A673 (cell line): ENCODE measurements around the gene BCDIN3D. TPM values are rescaled to one million over a fixed set of nuclear protein-coding genes. Genes with fewer than 3 reads are reported as not detected.

Experiments
- Bru-seq: library from RNA; stranded (reverse); fragments of 400-500 nt; gene quantifications from one replicate; lab custom pipeline; 2021; lab: Mats Ljungman, UMichigan
- BruChase-seq, 2 experiments: library from RNA; stranded (reverse); fragments of 400-500 nt; gene quantifications; one replicate each; lab custom pipeline; 2021; lab: Mats Ljungman, UMichigan
- BruUV-seq: library from RNA; stranded (reverse); fragments of 400-500 nt; replicated peaks from 2 replicates; lab custom pipeline; 2021; lab: Mats Ljungman, UMichigan
- CTCF ChIA-PET: fragments of 300-600 bp; sonication (Branson Sonifier 250); formaldehyde crosslinking; loops from one replicate; lab custom pipeline; 2022; ENCODE audit warnings: antibody characterized with exemption; lab: Charles Lee
- POLR2A ChIA-PET: fragments of 300-600 bp; sonication (Branson Sonifier 250); formaldehyde crosslinking; loops from one replicate; lab custom pipeline; 2022; ENCODE audit warnings: antibody characterized with exemption; ENCODE audit not compliant: low non-redundant PET; lab: Charles Lee
- DNase-seq: peaks from one replicate; pipeline ENCODE4 v3.0.0-alpha.2; 2015; ENCODE audit warnings: low spot score
- H3K27ac ChIP-seq: fragments of 200-600 bp; sonication (generic); 2 replicates; pipeline ENCODE4 v1.5.1; 2016; ENCODE audit warnings: mixed run types, low read depth, mild to moderate bottlenecking, mixed read lengths, antibody characterized with exemption, low read length; ENCODE audit not compliant: poor library complexity, severe bottlenecking
- H3K27me3 ChIP-seq: fragments of 200-600 bp; sonication (generic); replicated peaks from 2 replicates; pipeline ENCODE4 v1.6.1; 2017; ENCODE audit warnings: mixed run types, low read depth, mild to moderate bottlenecking, mixed read lengths, antibody characterized with exemption, low read length; ENCODE audit not compliant: insufficient read depth, poor library complexity
- H3K36me3 ChIP-seq: fragments of 200-600 bp; sonication (generic); 2 replicates; pipeline ENCODE4 v1.6.1; 2016; ENCODE audit warnings: mixed run types, mild to moderate bottlenecking, mixed read lengths, antibody characterized with exemption, low read length; ENCODE audit not compliant: insufficient read depth, poor library complexity, severe bottlenecking
- H3K4me1 ChIP-seq: fragments of 200-600 bp; sonication (generic); 2 replicates; pipeline ENCODE4 v1.6.1; 2017; ENCODE audit warnings: mixed run types, mild to moderate bottlenecking, mixed read lengths, antibody characterized with exemption, low read length; ENCODE audit not compliant: insufficient read depth, poor library complexity, severe bottlenecking
- H3K4me3 ChIP-seq: fragments of 200-600 bp; sonication (generic); 2 replicates; pipeline ENCODE4 v1.5.1; 2016; ENCODE audit warnings: low read depth, mixed run types, mild to moderate bottlenecking, mixed read lengths, low read length; ENCODE audit not compliant: poor library complexity, severe bottlenecking
- H3K9me3 ChIP-seq: fragments of 200-600 bp; sonication (generic); 2 replicates; pipeline ENCODE4 v1.6.1; 2016; ENCODE audit warnings: mixed run types, low read depth, mild to moderate bottlenecking, mixed read lengths, antibody characterized with exemption, low read length; ENCODE audit not compliant: poor library complexity, severe bottlenecking
- EZH2 ChIP-seq: fragments of 200-600 bp; sonication (generic); IDR thresholded peaks from 2 replicates; pipeline ENCODE4 v1.6.1; 2017; ENCODE audit warnings: borderline replicate concordance, low read depth, mild to moderate bottlenecking, mixed read lengths, antibody characterized with exemption, low read length; ENCODE audit not compliant: poor library complexity, severe bottlenecking
- intact Hi-C: fragments of 100-400 bp; cut with micrococcal nuclease; formaldehyde crosslinking; loops from one replicate; pipeline ENCODE4 v1.10.0; 2022; ENCODE audit not compliant: unreplicated experiment
- long read RNA-seq: library from polyadenylated mRNA; stranded (forward); transcript quantifications from one replicate; pipeline ENCODE4 v2.0.0, GENCODE V29; 2022
- total RNA-seq: library from RNA; stranded (reverse); gene quantifications from 2 replicates; pipeline ENCODE4 v1.2.3, GENCODE V29; 2021
- TF ChIP-seq, protein P1 (sequence below): fragments of 300-800, 200-600 bp; sonication (generic); conservative IDR thresholded peaks from 2 replicates; pipeline ENCODE4 v1.5.1; 2017; ENCODE audit warnings: low read depth, mild to moderate bottlenecking, antibody characterized with exemption, low read length, moderate library complexity, mixed read lengths

Gene BCDIN3D, protein sequence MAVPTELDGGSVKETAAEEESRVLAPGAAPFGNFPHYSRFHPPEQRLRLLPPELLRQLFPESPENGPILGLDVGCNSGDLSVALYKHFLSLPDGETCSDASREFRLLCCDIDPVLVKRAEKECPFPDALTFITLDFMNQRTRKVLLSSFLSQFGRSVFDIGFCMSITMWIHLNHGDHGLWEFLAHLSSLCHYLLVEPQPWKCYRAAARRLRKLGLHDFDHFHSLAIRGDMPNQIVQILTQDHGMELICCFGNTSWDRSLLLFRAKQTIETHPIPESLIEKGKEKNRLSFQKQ
- total RNA-seq: 5.7 and 6.4 TPM in 2 replicates
- percentile 74 among the genes with signal in this experiment for Bru-seq, nascent RNA
- BruChase-seq, experiment 1, labeled RNA remaining after a 2-hour chase: percentile 70 among the genes with signal in this experiment
- BruChase-seq, experiment 2, labeled RNA remaining after a 6-hour chase: percentile 60 among the genes with signal in this experiment
- long read RNA-seq, transcript BCDIN3D-201 (2 exons, 3,253 nt): major isoform, 14 of 17 reads
- long read RNA-seq, partial matches to known transcripts: 0 of 17 reads
- long read RNA-seq, other reads (novel, unspliced or antisense): 3 of 17 reads

DNA sequence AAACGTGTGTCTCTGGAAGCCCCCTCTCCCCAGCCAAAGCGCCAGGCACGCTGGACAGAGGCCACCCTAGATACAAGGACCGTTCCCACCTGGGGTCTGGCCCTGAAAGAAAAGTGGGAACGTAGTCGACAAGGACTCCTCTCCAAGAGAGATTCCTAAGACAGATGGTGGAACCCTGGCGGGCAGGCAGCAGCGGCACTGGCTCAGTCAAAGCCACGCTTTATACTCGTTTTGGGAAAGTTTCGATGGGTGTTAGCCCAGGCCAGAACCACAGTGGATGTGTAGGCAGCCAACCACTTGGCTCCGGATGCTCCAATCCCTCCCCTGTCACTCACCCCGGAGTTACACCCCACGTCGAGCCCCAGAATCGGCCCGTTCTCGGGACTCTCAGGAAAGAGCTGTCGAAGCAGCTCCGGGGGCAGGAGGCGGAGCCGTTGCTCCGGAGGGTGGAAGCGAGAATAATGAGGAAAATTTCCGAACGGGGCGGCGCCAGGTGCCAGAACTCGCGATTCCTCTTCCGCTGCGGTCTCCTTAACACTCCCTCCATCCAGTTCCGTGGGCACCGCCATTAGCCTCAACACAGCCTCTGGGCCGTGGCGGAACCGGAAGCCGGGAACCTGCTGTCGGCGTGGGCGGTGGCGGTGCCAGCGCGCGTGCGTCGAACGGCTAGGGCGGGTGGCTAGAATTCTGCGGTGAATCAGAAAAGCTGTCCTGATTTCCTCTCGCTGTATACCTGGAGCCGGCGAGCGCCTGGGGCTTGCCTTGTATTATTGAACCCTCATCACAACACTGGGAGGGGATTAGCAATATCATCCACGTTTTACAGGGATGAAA, at the start of gene BCDIN3D:
BCDIN3D (minus strand) TSS at position 588 of the 834 bp plus-strand sequence; CDS start at position 569, 19 bp downstream.
- H3K27me3 ChIP-seq: no peaks in the 10 kb centered on the region
- H3K4me3 ChIP-seq: peak within 1 kb of the TSS; percentile 61
- H3K36me3 ChIP-seq: no peaks in the 10 kb centered on the region
- TF ChIP-seq, protein P1, sequence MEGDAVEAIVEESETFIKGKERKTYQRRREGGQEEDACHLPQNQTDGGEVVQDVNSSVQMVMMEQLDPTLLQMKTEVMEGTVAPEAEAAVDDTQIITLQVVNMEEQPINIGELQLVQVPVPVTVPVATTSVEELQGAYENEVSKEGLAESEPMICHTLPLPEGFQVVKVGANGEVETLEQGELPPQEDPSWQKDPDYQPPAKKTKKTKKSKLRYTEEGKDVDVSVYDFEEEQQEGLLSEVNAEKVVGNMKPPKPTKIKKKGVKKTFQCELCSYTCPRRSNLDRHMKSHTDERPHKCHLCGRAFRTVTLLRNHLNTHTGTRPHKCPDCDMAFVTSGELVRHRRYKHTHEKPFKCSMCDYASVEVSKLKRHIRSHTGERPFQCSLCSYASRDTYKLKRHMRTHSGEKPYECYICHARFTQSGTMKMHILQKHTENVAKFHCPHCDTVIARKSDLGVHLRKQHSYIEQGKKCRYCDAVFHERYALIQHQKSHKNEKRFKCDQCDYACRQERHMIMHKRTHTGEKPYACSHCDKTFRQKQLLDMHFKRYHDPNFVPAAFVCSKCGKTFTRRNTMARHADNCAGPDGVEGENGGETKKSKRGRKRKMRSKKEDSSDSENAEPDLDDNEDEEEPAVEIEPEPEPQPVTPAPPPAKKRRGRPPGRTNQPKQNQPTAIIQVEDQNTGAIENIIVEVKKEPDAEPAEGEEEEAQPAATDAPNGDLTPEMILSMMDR: no peak
- no peak for TF ChIP-seq EZH2
- TSS peak; percentile 86 for BruUV-seq
- H3K27ac ChIP-seq: peak within 1 kb of the TSS; percentile 89
- CTCF ChIA-PET: interaction anchor here (0.5 kb wide), 1 partner anchor 453 kb away, joined by 4 read pairs; no protein-coding TSS in a partner anchor
- H3K4me1 ChIP-seq: peaks cover 15% of the 10 kb centered on the region
- POLR2A ChIA-PET: no interaction called here
- intact Hi-C loops: no loop called here
- peak; percentile 97 for DNase-seq
- no peaks in the 10 kb centered on the region for H3K9me3 ChIP-seq

DNA sequence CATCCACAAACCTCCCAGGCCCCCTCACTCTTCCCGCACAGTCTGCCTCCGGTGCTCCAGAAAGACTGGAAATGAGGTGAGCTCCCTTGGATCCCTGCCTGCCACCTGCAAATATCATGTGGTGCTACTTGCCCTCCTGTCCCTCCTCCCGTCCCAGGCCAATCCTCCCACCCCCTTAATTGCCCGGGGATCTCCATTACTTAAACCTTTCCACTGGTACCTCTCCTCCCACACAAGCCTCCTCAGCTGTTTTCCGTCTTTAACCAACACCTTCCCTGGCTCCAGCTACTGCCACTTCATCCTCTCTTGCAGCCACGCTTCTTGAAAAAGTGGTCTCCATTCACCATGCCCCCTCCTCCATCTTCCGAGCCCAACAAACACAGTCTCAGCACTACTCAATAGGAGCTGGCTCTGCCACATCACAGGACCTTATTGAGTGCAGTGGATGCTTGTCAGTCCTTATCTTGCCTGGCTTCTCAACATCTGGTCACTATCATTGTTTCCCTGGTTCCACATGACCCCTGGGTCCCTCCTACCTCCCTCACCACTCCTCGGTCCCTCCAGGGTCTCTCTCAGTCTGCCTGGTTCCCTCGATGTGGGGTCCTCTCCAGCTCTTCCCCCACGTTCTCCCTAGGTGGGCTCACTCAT, 49.3 kb upstream of the BCDIN3D start:
- no peaks in the 10 kb centered on the region for H3K4me1 ChIP-seq
- CTCF ChIA-PET: no interaction called here
- TF ChIP-seq, protein P1: no peak
- TF ChIP-seq EZH2: no peak
- no peak for DNase-seq
- no peak overlapping the region for H3K27ac ChIP-seq
- no peaks in the 10 kb centered on the region for H3K9me3 ChIP-seq
- H3K36me3 ChIP-seq: no peaks in the 10 kb centered on the region
- POLR2A ChIA-PET: no interaction called here
- BruUV-seq: no TSS peak
- no peaks in the 10 kb centered on the region for H3K27me3 ChIP-seq
- no peak overlapping the region for H3K4me3 ChIP-seq
- intact Hi-C loops: no loop called here

DNA sequence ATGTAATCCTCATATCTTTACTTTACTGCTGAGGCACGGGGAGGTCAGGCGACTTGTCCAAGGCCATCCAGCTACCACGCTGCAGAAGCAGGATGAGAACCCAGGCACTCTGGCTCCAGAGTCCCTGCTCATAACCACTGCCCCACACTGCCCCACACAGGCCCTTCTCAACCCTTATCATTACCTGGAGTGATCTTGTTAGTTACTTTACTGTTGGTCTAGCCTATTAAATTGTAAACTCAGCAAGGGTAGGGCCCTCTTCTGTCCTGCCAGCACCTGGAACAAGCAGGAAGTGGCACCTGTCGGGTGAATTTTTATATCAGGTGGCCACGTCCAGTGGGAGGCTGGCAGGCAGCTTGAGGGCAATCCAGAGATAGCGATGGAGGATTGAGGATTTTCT, 48.6 kb upstream of the BCDIN3D start:
- Histone ChIP-seq H3K4me3 (no peak overlapping the region), H3K27me3 (no peaks in the 10 kb centered on the region), H3K9me3 (no peaks in the 10 kb centered on the region), H3K4me1 (no peaks in the 10 kb centered on the region), H3K36me3 (no peaks in the 10 kb centered on the region), H3K27ac (no peak overlapping the region)
- POLR2A ChIA-PET: no interaction called here
- DNase-seq: no peak
- no TSS peak for BruUV-seq
- intact Hi-C loops: no loop called here
- TF ChIP-seq, protein P1: no peak
- no peak for TF ChIP-seq EZH2
- CTCF ChIA-PET: no interaction called here
